ENCODE measurements around the gene PLCD1. TPM values are rescaled to one million over a fixed set of nuclear protein-coding genes. Genes with fewer than 3 reads are reported as not detected.

PLCD1 gene
- total and polyA plus RNA-seq, 2 of the 8 experiments (the other 6 are each of a cell fraction or from before 2014, with no cell fraction given) = 15.3 to 19.2 TPM

GRCh38 chr3:38000242-38000916 is 29.1 kb downstream of the PLCD1 start (continued):
- TF ChIP-seq EZH2 (IDR thresholded peaks at IDR 0.05; ENCODE audit: low read depth, low read length, severe bottlenecking) = no peak
- TF ChIP-seq CEBPB (IDR thresholded peaks at IDR 0.05; ENCODE audit: low read depth, low read length) = no peak
- no peak for TF ChIP-seq KDM4A (IDR thresholded peaks at IDR 0.05; ENCODE audit: low read depth, low read length, severe bottlenecking)
- no peak for TF ChIP-seq SP2 (IDR thresholded peaks at IDR 0.05; ENCODE audit: low read length)
- no peak for TF ChIP-seq EP300 (IDR thresholded peaks at IDR 0.05; ENCODE audit: borderline replicate concordance in 1 of 2, low read depth in 2 of 2, low read length in 2 of 2)
- TF ChIP-seq CHD7 (IDR thresholded peaks at IDR 0.05; ENCODE audit: insufficient replicate concordance, low read length) = no peak
- TF ChIP-seq JUND (IDR thresholded peaks at IDR 0.05; ENCODE audit: low read length) = no peak
- TF ChIP-seq SUZ12 (IDR thresholded peaks at IDR 0.05; ENCODE audit: low read length) = no peak
- no peak for TF ChIP-seq HDAC6 (IDR thresholded peaks at IDR 0.05; ENCODE audit: low read depth, low read length)
- TF ChIP-seq SIRT6 (IDR thresholded peaks at IDR 0.05; ENCODE audit: low read length) = no peak
- no peak for TF ChIP-seq RXRA (IDR thresholded peaks at IDR 0.05; ENCODE audit: insufficient read depth, low read depth, low read length)
